COLO668 (cell line): ENCODE data around the gene OR1D2.
"Not testable (repeated sequence)": the region's sequence is repeated elsewhere in the genome, so short reads cannot be mapped to it uniquely, and the experiment has no call there.

Experiments used
- DNase-seq: peaks from one replicate; lab custom pipeline; 2025; ENCODE audit not compliant: unreplicated experiment; lab: John Stamatoyannopoulos, UW

Gene OR1D2, protein sequence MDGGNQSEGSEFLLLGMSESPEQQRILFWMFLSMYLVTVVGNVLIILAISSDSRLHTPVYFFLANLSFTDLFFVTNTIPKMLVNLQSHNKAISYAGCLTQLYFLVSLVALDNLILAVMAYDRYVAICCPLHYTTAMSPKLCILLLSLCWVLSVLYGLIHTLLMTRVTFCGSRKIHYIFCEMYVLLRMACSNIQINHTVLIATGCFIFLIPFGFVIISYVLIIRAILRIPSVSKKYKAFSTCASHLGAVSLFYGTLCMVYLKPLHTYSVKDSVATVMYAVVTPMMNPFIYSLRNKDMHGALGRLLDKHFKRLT

DNA sequence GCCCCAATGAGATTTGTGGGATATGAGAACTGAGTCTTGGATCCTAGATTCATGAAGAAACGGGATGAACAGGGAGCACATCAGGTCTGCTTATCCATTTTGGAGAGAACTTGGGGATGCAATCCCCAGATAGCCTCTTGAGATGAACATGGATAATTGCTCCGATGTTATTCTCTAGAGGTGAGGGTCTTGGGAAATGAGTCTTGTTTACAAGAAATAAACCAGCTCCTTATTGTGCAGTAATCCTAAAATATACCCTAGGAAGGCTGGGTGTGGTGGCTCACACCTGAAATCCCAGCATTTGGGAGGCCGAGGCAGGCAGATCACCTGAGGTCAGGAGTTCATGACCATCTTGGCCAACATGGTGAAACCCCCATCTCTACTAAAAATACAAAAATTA, at the start of gene OR1D2:
Gene OR1D2, minus strand, starts transcription at position 101 of the 400 bp plus-strand sequence. CDS start 11,426 bp downstream, outside the sequence.
- no peak for DNase-seq

DNA sequence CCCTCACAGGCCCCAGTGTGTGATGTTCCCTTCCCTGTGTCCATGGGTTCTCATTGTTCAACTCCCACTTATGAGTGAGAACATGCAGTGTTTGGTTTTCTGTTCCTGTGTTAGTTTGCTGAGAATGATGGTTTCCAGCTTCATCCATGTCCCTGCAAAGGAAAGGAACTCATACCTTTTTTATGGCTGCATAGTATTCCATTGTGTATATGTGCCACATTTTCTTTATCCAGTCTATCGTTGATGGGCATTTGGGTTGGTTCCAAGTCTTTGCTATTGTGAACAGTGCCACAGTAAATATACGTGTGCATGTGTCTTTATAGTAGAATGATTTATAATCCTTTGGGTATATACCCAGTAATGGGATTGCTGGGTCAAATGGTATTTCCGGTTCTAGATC, 33.3 kb upstream of the OR1D2 start:
- DNase-seq = not testable (repeated sequence)

DNA sequence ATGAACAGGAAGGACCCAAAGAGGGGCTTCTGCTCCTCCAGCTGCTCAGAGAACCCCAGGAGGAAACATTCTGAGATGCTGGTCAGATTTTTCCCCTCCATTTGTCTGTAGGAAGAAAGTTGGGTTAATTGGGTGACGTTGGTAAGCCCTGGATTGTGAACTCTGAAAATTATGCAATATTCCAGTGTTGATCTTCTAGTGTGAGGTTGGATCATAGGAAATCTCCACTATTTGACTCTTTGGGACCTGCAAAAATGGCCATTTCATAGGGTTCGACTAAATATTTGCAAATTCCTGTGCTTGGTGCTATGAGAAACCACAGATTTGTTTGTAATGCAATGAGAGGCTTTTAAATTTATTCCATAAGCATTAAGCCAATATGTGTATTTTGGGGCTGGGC, 23.2 kb upstream of the OR1D2 start, which contains the start of gene OR1G1:
Gene OR1G1, minus strand, starts transcription at position 101 of the 400 bp plus-strand sequence. Its CDS starts 0 bp downstream, at position 101.
- DNase-seq = no peak

DNA sequence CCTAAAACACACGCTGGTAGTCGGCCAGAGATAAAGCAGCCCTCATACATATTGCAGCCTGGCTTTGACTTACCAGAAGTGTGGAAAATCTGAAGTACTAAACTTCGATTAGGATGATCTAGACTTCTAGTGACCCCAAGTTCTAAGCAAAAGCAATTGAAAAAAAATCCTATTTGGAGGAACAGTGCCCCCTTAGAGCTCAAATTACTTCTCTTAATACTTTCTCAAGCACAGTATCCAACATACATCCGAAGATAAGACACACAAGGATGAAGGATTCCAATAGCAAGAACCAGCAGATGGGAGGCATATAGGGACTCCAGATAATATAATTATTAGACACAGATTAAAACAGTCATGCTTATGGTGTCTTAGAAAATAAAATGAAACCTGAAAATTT, 30.4 kb downstream of the OR1D2 start:
- not testable (repeated sequence) for DNase-seq

DNA sequence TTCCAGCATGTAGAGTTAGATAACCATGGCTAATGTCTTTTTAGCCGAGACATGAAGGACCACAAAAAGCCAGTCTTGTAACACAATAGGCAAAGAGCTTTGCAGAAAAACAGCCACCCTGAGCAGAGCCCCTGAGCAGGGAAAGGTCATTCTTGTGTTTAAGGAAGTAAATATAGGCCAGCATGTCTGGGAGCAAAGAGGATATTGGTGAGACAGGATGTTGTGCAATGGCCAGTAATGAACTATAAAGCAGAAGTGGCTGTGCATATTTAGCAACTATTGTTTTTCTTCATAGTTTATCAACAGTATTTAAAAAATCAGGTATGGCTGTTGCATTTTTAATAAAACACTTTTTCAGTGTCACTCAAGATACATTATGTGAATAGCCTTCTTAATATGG, 39.0 kb downstream of the OR1D2 start:
- DNase-seq = not testable (repeated sequence)

DNA sequence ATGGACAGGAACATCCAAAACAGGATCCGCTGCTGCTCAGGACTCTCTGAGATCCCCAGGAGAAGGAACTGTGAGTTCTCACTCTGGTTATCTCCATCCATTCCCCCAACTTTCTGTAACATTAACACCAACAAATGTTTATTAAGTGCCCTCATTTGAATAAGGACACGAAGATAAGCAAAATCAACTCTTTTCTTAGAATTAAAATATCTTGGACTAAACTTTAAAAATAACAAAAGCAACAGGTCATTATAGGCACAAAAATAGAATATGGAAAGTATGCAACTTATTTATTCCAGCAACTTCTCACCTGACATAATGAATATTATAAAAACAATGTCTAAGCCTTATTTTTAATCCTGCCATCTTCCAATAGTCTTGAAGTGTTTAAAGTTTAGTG, 40.7 kb downstream of the OR1D2 start, which contains the start of gene OR1D5:
Gene OR1D5, minus strand, starts transcription at position 101 of the 400 bp plus-strand sequence. Its CDS starts 0 bp downstream, at position 101.
- not testable (repeated sequence) for DNase-seq

DNA sequence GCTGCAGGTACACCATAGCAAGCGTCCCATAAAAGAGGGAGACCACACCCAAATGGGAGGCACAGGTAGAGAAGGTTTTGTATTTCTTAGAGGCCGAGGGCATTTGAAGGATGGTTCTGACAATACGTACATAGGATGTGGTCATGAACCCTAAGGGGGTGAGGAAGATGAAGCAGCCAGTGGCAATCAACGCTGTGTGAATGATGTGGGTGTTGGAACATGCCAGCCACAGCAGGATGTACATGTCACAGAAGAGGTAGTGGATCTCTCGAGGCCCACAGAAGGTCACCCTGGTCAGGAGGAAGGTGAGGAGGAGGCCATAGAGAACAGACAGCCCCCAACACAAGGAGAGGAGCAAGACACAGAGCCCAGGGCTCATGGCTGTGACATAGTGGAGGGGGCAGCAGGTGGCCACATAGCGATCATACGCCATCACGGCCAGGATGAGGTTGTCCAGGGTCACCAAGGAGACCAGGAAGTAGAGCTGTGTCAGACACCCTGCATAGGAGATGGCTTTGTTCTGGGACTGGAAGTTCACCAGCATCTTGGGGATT, 41.3 kb downstream of the OR1D2 start:
- not testable (repeated sequence) for DNase-seq

DNA sequence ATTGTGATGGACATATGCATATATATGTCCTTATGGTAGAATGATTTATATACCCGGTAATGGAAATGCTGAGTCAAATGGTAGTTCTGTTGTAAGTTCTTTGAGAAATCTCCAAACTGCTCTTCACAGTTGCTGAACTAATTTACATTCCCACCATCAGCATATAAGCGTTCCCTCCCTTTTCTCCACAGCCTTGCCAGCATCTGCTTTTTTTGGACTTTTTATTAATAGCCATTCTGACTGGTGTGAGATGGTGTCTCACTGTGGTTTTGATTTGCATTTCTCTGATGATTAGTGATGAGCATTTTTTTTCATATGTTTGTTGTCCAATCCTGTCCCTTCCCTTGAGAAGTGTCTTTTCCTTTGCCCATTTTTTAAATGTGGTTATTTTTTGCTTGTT, 49.4 kb downstream of the OR1D2 start:
- DNase-seq = not testable (repeated sequence)

DNA sequence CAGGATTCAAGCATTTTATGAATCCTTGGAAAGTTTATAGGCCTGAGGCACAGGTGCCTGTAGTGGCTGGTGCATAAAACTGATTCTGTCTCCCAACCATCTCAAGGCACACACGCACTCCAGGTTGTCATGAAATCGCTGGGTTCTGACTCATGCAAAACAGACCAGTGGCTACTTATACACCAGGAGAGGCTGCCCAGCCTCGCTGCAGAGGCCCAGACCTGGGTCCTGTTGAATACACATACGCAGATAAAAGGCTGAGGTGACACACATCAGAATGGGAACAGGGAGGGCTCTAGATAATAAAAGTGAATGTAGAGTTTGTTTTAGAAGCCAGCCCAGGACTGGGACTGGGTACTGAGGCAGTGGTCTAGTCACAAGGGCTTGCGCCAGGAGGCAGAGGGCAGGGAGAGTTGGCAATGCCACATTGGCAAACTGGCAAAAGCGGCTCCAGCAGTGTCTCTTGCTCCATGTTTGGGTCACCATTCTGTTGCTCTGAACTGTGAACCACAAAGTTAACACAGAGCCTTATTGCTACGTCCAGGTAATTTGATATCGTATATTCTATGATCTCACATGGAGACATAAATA, 54.4 kb downstream of the OR1D2 start:
- DNase-seq = no peak

DNA sequence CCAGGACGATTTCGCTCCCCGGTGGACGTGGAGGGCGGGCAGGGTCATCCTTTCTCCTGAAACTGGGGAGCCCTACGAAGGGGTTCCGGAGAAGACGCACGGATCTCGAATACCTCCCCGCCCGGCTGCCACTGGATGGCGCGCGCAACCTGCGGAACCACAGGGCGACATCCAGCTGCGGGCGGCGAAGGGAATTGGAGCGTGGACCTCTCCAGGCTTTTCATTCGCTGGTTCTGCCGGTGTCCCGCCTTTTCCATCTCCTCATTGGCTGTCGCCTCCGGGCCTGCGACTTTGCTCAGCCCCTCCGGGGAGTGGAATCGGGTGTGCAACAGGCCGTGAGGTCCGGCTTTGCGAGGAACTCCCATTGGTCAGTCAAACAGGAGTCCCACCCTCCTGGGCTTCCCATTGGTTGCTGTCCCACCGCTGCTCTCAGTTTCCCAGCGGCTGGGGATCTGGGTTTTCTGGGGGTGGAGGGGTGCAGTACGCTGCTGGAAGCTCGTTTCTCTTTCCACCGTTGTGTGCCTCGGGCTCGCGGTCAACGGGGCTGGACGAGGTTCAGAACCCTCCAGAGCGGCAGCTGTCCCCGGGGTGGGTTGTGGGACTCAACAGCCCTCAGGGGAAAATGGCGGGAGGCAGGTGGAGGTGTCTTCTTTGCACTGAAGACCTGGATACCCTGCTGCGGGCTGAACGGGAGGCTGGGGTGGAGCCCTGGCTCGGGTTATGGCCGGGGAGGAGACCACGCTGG, 55.3 kb downstream of the OR1D2 start:
- DNase-seq = peak; percentile 91

DNA sequence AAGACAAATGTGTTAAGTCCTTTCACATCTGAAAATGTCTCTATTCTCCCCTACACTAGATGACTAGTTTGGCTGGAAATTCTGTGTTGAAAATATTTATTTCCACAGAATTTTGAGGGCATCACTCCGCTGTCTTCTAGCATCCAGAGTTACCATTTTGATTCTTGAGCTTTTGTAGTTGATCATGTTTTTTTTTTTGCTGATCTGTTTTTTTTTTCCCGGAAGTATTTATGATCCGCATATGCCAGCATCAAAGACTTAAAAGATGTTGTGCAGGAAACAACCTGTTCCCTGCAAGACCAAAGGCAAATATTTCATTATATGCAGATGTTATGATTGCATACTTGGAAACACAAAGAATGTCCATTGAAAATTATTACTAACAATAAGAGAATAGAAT, 57.5 kb downstream of the OR1D2 start:
- DNase-seq = no peak

DNA sequence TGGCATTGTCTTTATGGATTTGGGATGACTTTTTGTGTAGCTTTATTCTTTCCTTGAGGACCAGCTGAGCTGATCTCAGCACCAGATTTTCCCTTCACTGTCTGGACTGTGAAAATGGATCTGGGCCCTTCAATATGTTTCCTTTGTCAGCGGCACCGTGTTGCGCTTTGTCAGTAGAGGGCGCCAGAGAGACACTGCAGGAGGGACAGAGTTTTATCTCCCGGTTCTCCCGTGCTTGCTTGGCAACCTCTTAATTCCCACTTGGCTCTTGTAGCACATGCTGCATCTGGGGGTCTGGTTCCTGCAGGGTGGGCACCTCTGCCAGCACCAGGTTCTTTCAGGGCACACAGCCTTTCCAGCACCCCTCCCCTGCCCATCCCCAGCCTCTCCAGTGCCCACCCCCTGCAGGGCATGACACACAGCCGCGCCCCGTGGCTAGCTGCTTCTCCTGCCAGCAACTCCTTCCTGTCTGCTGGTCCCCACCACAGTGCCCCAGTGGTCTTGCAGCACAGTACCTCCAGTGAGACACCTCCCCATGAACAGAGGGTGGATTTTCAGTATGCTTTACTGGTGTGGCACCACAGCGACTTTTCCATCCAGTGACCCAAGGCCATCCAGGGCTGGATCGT, 60.4 kb downstream of the OR1D2 start:
- peak; percentile 14 for DNase-seq

DNA sequence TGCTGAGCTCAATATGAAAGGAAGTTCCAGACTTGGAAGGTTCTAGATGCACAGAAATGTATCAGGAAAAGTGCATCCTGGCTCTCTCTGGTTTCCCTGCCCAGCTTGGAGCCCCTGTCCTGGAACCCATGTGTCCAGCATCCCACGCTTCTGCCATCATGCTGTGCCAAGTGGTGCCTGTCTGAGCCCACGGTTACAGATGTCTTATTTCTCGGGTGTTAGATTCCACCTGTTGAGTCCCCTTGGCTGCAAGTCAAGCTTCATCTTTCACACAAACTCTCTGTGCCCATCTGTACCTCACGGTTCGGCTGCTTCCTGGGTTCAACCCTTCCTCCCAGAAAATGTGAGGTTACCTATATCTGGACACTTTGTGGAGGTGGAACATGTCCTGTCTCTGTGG, 63.3 kb downstream of the OR1D2 start:
- no peak for DNase-seq

DNA sequence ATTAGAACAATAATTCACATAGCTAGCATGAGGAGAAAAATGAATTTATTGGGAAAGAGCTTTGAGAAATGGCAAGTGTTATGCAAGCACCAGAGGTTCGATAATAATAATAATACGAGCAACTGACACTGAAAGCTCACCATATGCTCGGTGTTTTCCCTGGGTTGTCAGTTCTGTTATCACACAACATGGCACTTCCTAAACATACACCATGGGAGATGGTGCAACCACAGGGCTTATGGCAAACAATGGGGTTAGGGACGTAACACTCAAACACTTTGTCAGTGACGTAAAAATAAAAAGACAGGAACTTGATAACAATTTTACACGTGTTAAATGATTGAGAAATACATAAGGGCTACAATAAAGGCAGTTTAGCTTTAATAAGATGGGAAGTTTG, 64.5 kb downstream of the OR1D2 start:
- DNase-seq = no peak

DNA sequence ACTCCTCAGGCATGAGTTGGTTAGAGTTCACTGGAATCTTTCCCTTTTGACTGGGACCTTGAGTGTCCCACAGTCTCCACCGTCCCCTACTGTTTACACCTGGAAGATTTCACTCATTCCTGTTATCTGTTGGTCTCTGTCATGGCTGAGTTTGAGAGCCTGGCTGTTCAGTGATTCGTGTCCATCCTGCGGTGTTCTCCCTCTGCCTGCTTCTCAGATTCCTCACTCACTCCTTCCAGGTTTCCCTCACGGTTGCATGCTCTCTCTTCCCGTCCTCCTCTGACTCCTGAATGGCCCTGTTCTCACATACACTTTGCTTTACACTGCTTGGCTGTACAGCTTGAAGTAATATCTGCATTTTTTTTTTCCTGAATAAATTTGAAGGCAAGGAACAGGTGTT, 65.3 kb downstream of the OR1D2 start:
- no peak for DNase-seq
